ENCODE results near the gene CRHR1.

- no peak for TF ChIP-seq RAD21 (IDR thresholded peaks at IDR 0.05; ENCODE audit: low read length)
- TF ChIP-seq CTCF (IDR thresholded peaks at IDR 0.05): no peak
- TF ChIP-seq REST (IDR thresholded peaks at IDR 0.05; ENCODE audit: low read depth, low read length): no peak
Observed at GRCh38 chr17:45757431-45758218, 26.5 kb upstream of the CRHR1 start.

Measured in SK-N-SH (cell line).